ENCODE measurements around the gene B3GNT9.
"Not testable (repeated sequence)": the region's sequence is repeated elsewhere in the genome, so short reads cannot be mapped to it uniquely, and the experiment has no call there.

Gene B3GNT9

GRCh38 chr16:67154578-67155294, 3.9 kb upstream of the B3GNT9 start:
- peak in 1 of 58 donors; percentile 31 for DNase-seq

- DNase-seq = no peak
Measured at GRCh38 chr16:67151431-67152097, 766 bp upstream of the B3GNT9 start.

- peak in 4 of 58 donors; percentile 16 to 63 (median 50) for DNase-seq
Measured at GRCh38 chr16:67150047-67150832, 558 bp downstream of the B3GNT9 start.

GRCh38 chr16:67149276-67150046, 1.3 kb downstream of the B3GNT9 start:
- DNase-seq = no peak

- DNase-seq = no peak
Measured at GRCh38 chr16:67148656-67149275, 2.0 kb downstream of the B3GNT9 start.

GRCh38 chr16:67148221-67148620, 2.6 kb downstream of the B3GNT9 start:
- DNase-seq = no peak

GRCh38 chr16:67147437-67148140, 3.2 kb downstream of the B3GNT9 start:
- DNase-seq = peak in 2 of 58 donors; percentile 12 to 16

GRCh38 chr16:67146523-67147357, 4.1 kb downstream of the B3GNT9 start:
- DNase-seq = peak in 4 of 58 donors; percentile 11 to 36 (median 25)

- no peak for DNase-seq
Measured at GRCh38 chr16:67145746-67146145, 5.1 kb downstream of the B3GNT9 start.

GRCh38 chr16:67144943-67145342, 5.9 kb downstream of the B3GNT9 start:
- DNase-seq = no peak

GRCh38 chr16:67142342-67142741, 8.5 kb downstream of the B3GNT9 start:
- DNase-seq = no peak

GRCh38 chr16:67141391-67141790, 9.4 kb downstream of the B3GNT9 start:
- peak in 1 of 58 donors; percentile 11 for DNase-seq

GRCh38 chr16:67137605-67138004, 13.2 kb downstream of the B3GNT9 start:
- no peak for DNase-seq

GRCh38 chr16:67129422-67129821, 21.4 kb downstream of the B3GNT9 start:
- peak in 15 of 58 donors; percentile 15 to 55 (median 26) for DNase-seq

- DNase-seq = no peak
Measured at GRCh38 chr16:67128887-67129286, 21.9 kb downstream of the B3GNT9 start.

- DNase-seq = no peak
Measured at GRCh38 chr16:67128417-67128816, 22.4 kb downstream of the B3GNT9 start.

GRCh38 chr16:67122799-67123198, 28.0 kb downstream of the B3GNT9 start:
- DNase-seq = not testable (repeated sequence)

- no peak for DNase-seq
Measured at GRCh38 chr16:67120025-67120424, 30.8 kb downstream of the B3GNT9 start.

GRCh38 chr16:67117716-67118115, 33.1 kb downstream of the B3GNT9 start:
- DNase-seq = no peak
